ENCODE results near the gene SEPTIN6.

SEPTIN6 gene

GRCh38 chrX:119693040-119693995 lies at the start of gene SEPTIN6:
Gene SEPTIN6 (minus strand): TSS chrX:119693168. CDS start chrX:119693105, 63 bp downstream.
- DNase-seq, result peak; percentile 40

- DNase-seq, result no peak
Measured at GRCh38 chrX:119738742-119739141, 45.8 kb upstream of the SEPTIN6 start.

GRCh38 chrX:119736206-119736764 lies 43.3 kb upstream of the SEPTIN6 start:
- no peak for DNase-seq

- no peak for DNase-seq
Measured at GRCh38 chrX:119735467-119735866, 42.5 kb upstream of the SEPTIN6 start.

DNA sequence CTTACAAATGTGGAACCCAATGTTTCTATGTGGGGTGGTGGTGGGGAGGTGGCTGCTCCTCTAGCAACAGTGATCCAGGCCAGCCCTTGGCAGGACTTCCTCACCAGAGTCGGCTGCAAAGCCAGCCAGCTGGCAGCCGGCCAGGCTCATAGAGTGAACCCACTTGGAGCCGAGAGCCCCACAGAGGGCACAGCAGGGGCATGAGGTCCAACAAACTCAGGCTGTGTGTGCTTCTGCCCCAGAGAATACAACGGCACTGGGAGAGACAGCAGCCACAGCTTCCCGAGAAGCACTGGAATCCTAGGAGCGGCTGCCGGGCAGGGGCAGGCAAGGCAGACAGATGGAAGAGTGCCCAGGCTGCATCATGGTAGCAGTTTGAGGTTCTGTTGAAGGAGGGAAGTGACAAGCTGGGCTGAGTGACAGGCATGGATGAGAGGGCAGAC lies 42.0 kb upstream of the SEPTIN6 start:
- DNase-seq, result peak; percentile 30

DNA sequence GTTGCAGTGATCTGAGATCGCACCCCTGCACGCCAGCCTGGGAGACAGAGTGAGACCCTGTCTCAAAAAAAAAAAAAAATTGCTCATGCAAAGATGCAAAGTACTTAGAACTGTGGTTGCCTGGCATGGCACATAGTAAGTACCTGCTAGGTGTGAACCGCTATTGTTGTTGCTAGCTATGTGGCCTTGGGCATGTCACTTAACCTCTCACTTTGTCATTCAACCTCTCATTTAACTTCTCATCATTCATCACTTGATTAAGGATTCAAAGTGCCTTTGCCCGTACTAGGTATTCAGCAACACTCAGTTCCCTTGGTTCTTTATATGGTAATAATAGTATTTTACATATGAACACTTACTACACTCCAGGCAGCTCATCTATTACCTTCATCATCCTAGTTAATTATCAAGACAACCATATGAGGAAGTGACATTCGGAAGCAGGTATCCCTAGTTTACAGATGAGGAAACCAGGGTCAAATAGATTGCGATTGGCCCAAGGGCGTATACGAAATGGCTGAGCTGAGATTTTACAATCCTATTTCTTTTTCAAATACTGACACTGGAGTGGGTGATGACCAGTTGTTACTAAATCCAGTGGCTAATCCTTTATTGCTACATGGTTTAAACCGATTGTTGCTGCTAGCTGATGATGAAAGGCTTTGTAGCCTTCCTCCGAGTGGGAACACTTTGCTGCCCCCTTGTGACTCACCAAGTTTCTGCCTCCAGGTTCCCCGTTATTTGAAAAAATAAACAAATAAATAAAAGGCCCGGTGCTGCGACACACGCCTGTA lies 36.6 kb upstream of the SEPTIN6 start:
- DNase-seq, result peak; percentile 52

GRCh38 chrX:119728487-119728886 lies 35.5 kb upstream of the SEPTIN6 start:
- DNase-seq, result no peak

DNA sequence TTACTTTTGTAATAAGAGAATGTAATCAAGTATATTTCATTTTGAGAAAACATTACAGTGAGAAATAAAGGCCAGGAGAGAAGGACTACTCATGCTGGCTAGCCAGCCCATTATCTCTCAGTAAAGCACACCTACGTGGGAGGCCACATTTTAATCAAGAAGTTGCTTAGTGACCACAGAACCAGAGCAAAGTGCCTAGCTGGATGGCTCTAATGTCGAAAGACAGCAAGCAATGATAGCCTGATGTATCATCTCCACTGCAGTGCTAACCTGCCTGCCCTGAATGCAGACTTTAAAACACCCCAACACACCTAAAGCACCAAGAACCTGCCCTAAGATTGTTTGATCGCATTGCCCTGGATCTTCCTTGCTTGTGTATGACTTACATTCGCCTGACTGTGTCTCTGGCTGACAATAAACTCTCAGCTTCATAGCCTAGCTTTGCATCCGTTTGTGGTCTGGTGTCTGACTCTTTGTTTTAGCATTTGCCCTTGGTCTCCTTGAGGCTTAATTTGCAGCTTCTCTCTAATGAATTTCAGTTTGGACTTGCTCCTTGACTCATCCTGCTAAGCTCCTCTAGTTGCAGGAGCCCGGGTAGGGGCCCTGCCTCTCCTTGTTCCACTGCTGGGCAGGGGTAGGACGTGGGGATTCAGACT lies 34.1 kb upstream of the SEPTIN6 start:
- no peak for DNase-seq

DNA sequence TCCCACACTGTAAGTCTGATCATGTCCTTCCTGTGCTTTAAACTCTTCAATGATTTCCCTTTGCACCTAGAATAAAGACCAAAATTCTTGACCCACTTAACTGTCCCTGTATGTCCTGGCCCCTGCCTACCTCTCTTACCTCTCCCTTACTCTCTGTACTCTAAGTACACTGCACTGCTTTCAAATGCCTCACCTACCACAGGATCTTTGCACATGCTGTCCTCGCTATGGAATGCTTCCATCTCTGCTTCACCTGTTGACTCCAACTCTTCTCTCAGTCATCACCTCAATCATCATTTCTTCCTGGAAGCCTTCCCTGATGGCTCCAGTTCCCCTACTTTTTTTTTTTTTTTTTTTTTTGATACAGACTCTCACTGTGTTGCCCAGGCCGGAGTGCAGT lies 29.0 kb upstream of the SEPTIN6 start:
- no peak for DNase-seq

- DNase-seq, result no peak
Measured at GRCh38 chrX:119721487-119721886, 28.5 kb upstream of the SEPTIN6 start.

DNA sequence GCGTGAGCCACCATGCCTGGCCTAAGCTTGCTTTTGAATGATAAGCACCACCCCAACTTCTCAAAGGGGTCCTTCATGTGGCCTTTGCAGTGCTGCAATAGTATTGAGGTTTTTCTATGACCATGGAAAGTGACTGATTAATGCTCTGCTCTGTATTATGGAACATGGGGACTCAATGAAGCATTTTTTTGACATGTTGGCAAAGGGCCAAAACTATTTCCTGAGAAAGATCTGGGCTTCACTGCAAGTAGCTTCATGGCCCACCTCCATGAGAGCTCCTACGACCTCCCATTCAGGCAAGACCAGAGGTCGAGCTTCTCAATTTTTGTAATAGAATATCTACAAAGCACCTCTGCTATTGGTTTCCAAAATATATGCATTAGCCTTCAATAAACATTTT lies 16.7 kb upstream of the SEPTIN6 start:
- no peak for DNase-seq

DNA sequence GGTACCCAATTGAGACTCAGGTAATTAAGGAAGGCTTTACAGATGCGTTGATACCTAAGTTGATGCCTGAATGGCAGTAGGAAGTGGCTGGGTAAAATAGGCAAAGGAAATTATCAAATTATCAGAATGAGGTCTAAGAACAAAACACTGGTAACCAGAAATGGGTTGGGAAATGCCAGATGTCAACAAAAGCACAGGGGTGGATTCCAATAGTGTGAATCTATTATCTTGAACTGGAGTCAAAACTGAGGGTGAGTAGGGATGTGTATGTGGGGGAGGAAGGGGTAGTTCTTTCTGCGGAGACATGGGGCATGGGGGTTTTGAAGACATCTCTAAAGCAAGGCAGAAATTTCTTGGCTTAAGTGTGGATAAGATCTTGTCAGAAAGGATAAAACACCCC lies 16.0 kb upstream of the SEPTIN6 start:
- no peak for DNase-seq

- no peak for DNase-seq
Measured at GRCh38 chrX:119706616-119707015, 13.6 kb upstream of the SEPTIN6 start.

- peak; percentile 38 for DNase-seq
Measured at GRCh38 chrX:119698845-119699244, 5.9 kb upstream of the SEPTIN6 start.

DNA sequence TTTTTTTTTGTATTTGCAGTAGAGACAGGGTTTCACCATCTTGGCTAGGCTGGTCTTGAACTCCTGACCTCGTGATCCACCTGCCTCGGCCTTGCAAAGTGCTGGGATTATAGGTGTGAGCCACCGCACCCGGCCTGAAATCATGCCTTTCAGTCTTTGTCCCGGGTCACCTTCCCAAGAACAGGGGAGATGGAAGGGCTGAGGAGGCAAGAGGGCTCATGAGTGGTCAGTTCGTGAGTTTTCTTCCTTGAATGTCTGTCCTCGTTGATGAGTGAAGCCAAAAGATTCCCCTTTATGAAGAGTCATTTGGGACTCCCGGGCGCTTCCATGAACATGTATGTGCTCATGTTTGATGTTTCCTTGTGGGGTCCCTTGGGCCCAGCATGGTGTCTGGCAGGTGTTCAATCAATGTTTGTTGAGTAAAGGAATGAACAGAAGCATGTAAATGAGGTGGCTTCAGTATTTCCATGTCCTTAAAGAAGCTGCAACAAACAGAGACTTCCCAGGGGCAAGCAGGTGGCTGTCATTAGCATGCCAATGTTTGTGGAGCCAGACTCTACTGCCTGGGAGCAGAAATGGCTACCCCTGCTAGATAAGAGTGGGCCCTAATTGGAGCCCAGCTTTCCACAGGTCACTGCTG lies 3.4 kb upstream of the SEPTIN6 start:
- DNase-seq, result no peak

DNA sequence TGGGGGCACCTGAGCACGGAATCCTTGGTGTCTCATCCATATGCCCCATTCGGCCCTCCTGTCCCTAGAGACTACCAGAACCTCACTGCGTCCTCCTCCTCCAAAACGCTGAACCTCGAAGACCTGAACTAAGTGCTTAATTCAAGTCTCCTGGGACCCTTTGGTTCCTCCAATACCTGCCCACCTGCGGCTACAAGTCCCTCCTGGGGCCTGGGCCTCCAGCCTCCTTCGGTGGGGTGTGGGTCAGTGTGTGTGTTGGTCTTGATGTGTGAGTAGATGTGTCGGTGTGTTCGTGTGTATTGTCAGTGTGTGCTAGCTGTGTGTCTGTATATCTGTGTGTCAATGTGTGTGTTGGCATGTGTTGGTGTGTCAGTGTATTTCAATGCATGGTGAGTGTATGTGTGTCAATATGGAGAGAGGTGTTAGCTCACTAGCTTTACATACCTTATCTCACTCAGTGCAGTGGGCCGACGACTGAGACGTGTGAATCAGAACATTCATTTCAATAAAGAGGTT lies 2.6 kb upstream of the SEPTIN6 start:
- DNase-seq, result no peak

GRCh38 chrX:119694601-119695534 lies 1.9 kb upstream of the SEPTIN6 start:
- no peak for DNase-seq

DNA sequence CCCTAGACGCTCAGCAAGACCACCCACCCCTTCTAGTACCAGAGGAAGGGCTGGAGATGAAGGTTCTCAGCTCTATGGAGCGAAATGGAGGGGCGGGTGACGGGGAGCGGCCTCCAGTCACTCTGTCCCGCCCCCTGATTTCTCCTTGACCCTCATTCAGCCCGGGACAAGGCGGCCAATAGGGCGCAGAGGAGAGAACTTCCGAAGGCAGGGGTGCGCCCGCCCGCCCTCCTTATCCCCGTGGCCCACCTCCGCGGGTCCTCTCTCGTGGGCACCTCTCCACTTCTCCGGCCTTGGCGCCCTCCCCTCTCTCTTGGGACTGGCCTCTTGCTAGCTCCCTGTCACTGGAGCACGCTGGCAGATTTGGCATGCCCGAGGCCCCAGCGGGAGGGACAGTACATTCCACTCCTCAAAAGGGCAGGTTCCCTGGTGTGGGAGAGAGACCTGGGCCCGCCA lies 1.1 kb upstream of the SEPTIN6 start:
- DNase-seq, result no peak

DNA sequence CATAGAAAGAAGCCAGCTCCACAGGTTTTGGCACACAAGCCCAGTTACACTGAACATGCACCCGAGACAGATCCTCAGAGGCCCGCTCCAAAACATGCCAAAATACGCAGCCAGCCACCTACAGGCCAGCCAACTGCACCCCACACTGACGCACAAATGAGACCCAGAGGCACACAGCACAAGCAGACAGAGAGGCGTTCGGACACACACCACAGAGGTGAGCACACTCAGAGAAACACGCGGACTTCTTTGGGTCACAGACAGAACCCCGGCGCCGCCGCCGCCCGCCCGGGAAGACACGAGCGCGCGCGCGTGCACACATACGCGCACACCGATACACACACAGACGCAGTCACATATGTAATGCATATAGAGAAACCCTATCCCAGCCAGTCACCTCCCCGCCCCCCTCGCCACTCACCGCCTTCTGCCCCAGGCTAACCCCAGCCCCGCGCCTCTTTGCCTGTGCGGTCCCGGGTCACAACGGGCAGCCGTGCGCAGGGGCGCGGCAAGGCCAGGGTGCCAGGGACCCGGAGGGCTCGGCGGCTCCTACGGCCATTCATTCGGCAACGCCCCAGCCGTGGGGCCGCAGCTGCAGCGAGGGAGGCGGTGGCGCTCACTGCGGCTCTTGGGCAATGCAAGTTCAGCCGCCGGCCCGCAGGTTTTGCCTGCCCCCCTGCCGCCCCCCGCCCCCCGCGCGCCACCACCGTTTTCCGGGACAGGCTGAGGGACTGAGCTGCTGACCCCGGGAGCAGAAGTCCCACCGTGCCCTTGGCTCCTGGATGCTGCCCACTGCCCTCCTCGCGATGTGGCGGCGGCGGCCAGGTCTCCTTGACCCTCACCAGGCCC lies 553 bp downstream of the SEPTIN6 start:
- no peak for DNase-seq
